GDM1 (cell line): Measurements from ENCODE around the gene PLPP1.
"Not testable (repeated sequence)": the region's sequence is repeated elsewhere in the genome, so short reads cannot be mapped to it uniquely, and the experiment has no call there.

ENCODE experiments used
- DNase-seq: peaks from one replicate; lab custom pipeline; 2025; lab: John Stamatoyannopoulos, UW

Gene PLPP1

DNA sequence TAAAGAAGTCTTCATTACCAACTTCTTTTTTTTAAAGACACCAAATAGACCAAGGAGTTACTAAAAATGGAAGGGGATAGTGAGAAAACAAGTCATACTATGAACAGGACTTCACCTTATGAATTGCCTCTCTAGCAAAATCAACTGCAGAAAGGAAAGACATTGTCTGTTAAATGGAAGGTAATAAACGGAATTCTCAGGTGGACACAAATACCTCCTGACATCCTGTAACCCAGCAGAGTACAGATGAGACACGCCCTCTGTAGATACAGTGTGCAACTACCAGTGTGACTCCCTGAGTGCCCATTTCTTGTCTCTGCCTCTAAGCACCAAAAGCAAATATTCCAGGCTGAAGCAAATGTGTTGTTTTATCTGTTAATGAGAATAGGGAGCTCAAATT, 12.2 kb upstream of the PLPP1 start:
- DNase-seq, result no peak

DNA sequence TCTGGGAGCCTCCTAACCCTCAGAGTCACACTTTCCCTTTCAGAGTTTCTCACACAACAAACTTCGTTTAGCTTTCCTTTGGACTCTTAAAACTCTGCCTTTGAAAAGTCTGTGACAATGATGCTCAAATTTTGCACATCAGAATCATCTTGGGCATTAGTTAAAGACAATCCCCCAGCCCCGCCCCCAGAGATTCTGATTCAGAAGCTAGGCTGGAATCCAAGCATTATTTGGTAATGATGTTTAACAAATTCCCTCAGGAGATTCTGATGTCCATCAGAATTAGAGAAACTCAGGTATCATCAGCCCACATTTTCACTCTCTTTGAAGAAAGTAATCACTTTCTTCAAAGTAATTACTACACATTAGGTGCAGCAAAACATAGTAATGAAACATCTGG, 9.6 kb upstream of the PLPP1 start:
- no peak for DNase-seq

DNA sequence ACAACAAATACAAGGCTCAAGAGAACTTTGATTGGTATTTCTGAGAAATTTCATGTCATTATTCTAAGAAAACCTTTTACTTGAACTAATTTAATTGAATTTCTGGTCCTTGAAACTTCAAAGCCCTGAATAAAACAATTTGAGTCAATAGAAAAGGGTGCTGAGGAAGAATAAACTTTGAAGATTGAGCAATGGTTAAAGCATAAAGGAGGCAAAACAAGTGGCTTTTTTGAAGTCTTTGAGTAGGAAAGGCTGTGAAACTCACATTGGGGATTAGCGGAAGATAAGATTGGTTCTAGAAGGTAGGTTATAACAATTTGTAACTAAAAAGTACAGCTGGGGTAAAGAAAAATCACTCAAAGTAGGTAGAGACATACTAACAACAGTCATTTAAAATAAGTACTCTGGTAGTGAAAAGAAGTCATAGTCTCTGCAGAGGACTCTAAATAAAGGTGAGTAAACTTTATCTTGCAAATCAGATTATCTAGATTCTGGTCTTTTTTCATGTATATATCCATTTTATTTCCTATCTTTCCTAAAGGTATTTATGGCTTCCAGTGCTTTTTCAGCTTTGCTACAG, 6.4 kb upstream of the PLPP1 start:
- DNase-seq, result no peak

DNA sequence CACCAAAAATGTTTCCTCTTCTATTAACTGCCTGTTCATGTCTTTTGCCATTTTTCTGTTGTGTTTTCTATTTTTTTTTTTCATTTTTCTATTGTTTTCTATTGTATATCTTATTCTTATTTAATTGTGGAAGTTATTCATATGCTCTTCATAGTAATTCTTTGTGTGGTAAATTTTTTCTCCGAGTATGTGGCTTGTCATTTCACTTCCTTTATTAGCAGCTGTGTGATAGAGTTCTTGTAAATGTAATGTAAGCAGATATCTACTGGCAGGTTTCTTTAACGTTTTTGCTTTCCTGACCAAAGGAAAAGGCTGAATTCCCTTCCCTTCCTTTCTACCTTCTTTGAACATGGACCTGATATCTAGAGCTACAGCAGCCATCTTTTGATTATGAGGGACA, 5.8 kb upstream of the PLPP1 start:
- DNase-seq, result no peak

DNA sequence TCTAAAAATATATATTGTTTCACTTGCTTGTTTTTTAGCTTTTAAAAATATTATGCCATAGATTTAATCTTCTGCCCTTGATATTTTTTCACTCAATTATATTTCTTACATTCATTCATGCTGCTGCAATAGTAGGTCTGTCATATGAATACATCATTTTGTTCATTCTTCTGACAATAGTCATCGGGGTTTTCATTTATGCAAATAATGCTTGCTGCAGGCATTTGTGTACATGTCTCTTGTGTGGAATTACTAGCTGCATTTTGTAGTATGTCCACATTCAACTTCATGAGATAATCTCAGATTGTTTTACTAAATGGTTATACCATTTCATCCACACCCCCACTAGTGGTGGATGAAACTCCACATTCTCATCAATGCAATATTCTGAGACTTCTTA, 5.3 kb upstream of the PLPP1 start:
- DNase-seq, result no peak

DNA sequence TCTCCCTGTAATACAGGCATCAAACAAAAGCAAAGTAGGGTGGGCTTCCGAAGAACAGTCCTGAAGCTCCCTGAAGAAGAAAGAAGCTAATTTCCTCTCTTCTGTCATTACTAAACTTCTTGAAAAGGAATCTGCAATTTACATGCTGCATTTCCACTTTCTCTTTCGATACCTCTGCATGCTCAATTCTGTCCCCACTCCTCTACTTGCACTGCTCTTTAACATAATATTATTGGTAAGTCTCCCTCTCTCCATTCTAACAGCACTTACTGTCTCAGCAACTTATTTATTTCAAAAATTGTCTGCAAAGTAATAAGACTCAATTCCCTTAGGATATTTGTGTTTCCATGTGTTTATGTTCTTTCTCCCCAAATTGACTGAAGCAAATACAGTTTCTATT, 3.9 kb upstream of the PLPP1 start:
- no peak for DNase-seq

DNA sequence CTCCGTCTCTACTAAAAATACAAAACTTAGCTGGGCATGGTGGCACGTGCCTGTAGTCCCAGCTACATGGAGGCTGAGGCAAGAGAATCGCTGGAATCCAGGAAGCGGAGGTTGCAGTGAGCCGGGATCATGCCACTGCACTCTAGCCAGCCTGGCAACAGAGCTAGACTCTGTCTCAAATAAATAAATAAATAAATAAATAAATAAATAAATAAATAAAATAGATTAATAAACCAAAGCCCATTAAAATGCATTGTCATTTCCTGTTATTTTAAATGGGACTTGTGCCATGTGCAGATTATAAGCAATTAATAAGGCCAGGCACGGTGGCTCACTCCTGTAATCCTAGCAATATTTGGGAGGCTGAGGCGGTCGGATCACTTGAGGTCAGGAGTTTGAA, 2.6 kb upstream of the PLPP1 start:
- DNase-seq, result not testable (repeated sequence)

DNA sequence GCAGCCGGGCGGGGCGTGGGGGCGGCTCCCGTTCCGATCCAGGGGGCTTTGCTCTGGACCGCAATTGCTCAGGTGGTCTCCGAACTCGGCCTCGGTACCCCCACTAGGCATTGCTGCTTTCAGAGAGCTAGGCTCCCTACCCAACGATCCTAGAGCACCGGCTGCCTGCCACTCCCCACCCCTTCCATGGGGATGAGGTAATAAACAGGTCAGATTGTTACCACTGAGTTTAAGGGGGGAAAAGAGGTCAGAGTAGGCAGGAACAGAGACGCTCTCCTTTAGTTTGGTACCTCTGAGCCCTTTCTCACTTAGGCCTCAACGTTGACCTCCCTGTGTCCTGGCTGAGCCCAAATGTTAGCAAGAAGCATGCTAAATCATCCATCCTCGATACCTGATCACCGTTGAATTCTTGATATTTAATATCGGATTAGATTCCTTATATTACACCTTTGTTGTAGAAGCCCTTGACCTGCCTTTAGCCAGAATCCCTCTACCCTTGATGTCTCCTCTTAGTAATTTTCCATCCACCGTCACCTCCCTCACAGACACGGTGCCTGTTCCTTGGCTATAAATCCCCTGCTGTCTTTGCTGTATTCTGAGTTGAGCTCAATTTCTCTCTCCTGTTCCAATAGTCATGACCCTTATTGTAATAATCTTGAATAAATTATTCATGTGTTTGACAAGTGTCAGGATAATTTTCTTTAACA, 588 bp upstream of the PLPP1 start:
- DNase-seq, result no peak

DNA sequence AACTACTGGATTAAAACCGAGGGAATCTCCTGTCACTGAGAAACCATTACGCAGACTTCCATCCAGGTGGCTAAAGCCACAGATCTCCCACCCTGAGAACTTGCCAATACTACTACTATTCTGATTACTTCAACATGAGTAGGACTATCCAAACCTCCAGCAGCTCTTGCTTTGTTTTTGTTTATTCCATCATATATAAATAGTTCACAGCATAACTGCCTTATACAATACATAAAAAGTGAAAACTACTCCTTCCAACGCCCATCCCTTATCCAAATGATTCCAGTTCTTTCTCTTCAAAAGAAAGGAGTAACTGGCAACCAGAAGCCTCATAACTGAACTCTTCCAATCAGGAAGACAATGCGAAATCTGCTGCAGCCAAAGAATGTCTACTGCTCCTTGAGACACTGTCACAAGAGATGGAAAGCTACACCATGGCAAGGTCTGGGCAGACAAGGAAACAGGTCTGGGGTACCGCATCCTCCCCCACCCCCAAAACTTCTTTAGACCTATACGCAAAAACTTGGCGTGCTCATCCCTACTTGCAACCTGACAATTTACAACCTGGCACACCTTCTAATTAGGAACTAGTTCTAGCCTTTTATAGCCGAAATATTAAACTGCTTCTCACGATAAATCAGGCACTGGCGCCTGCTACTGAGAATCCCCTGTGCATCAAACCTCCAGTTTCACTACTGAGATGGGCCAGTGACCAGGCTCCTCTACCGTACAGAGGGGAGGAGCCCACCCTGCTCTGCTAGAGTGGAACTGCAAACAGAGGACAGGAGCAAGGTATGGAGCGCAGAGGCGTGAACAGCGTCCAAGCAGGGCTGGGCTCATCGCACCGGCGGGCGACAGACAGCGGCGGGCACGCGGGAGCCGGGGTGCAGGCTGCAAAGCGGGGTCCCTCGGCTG, 986 bp downstream of the PLPP1 start:
- DNase-seq, result no peak

DNA sequence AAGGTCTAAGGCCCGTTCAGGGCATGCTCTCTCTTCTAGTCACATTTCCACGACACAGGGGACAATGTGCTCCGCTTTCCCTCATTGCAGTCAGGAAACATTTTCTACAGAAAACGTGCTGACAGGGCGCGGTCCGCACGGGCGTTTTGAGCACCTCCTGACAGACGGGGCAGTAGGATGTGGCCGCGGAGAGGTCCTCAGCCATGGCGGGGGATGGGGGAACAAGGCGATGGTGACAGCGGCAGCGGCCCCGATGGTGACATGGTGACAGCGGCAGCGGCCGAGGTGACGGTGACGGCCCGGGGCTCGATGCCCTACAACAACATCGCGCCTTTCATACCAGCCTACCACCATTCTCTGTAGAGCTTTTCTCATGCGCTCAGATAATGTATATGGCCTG, 4.1 kb downstream of the PLPP1 start:
- no peak for DNase-seq

DNA sequence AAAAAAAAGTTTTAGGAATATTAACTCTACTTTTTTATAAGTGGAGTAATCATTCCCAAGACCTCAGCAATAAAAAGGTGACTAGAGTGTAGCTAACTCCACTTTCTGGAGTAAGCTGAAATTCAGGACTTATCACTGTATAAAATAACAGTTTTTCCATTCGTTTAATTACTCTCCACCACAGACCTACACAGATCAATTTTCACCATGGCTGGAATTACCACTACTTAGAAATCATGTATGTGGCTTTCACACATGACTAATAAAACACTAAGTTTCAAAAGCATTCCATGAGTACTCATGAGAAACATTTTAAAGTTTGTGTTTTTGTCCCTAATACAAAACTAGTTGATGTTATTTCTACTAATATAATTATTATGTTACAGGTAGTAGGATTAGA, 9.9 kb downstream of the PLPP1 start:
- no peak for DNase-seq

DNA sequence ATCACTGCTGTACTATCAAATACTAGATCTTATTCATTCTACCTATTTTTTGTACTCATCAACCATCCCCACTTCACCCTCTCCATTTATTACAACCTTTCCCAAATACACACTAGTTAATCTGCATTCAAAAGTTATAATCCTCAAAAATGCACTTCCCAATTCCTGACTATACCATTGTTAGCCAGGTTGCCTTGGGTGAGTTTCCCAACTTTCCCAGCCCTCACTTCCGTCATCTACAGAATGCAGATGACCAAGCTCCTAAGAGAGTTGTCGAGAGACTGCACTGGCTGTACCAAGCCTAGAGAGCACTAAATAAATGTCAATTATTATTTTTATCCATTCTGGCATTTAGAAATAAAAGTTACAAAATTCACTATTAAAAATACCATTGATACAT, 11.5 kb downstream of the PLPP1 start:
- no peak for DNase-seq

DNA sequence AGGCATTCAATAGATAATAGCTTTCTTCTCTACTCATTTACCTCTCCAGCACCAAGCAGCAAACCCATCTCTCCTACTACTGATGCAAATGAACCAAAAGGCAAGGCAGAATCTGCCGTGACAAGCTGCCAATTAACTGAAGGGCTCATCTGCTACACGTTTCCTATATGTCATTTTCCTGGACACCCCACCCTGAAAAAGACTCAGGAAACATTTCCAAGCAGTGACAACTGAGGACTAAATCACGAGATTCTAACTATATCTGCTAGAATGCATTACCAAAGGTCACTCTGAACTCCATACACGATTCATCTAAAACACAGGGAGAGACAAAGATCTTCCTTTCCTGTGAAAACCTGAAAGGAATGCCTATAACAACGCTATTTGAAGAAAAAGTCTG, 12.9 kb downstream of the PLPP1 start:
- DNase-seq, result no peak

DNA sequence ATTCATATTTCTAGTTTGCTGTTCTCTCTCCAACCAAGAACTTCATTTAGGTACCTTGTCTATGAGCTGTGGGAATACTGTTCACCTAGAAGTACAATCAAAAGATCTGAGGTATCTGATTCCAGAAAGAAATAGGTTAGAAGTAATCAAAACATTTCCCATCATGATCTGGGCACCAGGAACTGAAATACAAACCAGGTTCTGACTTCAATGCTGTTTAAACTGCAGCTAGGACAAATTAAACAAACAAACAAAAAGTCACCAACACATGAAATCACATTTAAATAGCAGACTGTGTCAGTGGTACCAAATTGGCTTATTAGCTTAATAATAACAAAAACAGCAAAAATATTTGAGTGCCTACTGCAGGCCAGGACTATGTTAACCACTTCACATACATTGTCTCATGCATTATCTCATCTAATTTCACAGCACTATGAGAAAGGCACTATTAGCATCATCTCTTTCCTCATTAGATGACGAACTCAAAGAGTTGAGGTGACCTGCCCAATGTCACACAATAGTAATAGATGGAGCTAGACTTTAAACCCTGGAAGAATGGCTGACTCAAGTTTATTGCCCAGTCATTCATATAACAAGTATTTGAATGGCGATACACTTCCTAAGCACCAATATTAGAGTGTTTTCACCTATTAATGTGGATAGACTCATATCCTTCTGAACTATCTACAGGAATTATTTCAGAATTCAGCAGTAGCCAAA, 14.5 kb downstream of the PLPP1 start:
- DNase-seq, result no peak

DNA sequence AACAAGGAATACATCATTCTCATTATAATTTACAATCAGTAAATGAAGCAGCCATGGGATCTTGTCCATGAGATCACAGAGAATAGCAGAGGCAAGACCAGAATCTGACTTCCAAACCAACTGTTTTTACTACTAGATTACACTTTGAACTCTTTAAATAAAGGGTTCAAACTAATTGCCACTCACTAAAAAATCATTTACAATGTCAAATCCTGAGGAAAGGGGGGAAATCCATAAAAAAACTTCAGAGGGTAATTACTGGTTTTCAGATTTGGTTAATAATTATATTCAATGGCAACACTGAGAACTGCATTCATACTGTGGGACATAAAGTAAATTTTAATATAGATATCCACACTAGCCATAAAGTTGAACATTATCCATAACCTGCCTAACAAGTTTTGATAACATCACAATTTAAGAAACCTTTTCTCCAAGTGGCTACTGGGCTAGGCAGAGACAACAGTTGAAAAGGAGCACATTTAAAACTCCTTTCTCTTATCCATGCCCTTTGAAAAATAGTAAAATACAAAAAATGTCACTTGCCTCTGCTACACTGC, 15.9 kb downstream of the PLPP1 start:
- DNase-seq, result no peak

DNA sequence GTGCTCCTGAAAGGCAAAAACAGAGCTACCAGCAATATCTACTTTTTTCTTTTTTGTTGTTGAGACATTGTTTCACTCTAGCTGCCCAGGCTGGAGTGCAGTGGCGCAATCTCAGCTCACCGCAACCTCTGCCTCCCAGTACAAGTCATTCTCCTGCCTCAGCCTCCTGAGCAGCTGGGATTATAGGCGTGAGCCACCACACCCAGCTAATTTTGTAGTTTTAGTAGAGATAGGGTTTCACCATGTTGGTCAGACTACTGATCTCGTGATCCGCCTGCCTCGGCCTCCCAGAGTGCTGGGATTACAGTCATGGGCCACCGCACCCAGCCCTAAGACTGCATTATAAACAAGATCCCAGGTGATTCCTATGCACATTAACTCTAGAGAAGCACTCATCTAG, 17.0 kb downstream of the PLPP1 start:
- DNase-seq, result no peak

DNA sequence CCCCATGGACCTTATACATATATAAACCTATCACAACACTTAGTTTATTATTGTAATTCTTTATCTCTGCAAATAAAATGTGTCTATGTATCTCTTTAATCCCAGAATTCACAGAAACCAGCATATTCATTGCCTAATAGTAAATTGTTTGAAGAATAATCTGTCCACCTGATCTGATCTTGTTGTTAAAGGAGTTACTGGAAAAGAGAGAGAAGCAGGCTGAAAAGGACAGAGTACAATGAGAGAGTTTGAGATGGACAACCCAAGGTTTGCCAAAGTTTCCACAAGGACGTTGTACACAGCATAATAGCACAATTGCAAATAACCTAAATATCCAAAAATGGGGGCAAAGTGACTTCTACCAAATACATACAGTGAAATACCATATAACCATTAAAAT, 23.8 kb downstream of the PLPP1 start:
- DNase-seq, result no peak

DNA sequence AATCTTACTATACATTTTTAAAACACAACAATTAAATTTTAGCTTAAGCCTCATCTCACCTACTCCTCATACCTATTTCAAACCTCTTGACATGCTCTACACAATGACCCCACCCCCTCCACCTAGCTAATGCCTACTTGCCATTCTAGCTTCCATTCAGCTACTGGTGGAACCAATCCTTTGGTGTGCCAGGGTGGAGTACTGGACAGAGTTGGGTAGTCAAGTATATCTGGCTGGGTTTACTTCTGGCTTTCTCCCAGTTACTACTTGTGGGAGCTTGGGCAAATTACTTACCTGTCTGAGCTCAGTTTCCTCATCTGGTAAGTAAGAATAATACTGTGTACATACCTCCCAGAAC, 24.3 kb downstream of the PLPP1 start:
- no peak for DNase-seq

DNA sequence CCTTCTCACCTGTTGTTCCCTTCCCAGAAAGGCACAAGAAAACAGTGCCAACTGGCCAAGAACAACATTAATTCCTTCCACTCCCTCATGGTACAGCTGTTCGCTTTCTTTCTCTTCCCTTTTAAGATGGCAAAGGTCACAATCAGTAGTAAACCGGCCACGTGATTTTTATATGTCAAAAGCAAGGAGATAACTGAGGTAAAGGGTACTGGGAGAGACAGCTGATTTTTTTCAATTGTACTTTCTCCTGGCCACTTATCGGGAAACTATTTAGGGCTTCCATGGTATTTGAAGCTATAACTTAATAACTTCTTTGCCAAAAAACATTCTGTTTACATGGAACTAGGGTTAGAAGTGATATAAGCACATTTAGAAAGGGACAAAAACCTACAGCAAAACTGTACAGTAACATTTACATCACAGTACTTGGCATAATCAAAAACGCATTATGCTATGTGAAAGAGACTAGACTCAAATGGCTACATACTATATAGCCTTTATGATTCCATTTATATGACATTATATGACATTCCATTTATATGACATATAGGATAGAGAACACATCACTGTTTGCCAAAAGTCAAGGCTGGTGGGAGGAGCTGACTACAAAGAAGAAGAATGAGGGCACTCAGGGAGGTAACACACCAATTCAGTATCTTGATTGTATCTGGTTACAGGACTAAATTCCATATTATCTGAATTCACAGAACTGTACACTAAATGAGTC, 24.8 kb downstream of the PLPP1 start:
- no peak for DNase-seq

DNA sequence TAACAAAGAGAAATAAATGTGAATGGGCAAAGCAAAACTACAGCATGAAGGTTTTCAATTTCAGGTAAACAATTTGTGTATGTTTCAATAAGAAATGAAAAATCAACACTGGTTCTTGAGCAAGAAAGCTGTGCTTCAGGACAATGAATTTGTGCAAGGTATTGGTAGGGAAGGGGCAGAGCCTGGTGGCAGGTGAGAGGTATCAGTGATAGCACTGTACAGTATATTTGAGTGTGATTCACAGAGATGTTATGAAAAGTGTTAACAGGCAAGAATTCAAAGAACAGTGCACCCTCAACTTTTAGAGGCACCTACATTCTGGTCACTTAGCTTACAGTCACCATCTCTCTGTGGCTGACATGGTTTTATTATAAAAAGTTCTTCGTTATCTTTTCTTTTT, 25.7 kb downstream of the PLPP1 start:
- DNase-seq, result no peak

DNA sequence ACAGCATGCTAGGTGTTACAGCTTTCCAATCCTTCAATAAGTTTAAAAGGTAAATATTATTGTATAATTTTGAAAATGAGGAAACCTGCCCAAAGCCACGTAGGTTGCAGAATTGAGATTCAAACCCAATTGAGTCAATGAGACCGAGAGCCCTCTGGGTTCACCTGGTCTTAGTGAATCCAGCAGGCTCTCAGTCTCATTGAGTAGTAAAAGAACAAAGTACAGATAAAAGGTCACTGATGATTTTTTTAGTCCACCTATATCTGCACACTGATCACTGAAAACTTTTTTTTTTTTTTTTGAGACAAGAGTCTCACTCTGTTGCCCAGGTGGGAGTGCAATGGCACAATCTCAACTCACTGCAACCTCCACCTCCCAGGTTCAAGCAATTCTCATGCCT, 27.2 kb downstream of the PLPP1 start:
- no peak for DNase-seq

DNA sequence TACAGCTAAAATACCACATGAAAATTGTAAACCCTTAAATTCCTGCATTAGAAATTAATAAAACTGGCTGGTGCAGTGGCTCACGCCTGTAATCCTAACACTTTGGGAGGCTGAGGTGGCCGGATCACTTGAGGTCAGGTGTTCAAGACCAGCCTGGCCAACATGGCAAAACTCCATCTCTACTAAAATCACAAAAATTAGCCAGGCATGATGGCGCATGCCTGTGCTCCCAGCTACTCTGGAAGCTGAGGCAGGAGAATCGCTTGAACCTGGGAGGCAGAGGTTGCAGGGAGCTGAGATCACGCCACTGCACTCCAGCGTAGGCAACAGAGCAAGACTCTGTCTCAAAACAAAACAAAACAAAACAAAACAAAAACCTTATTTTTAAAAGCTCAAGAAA, 29.1 kb downstream of the PLPP1 start:
- not testable (repeated sequence) for DNase-seq
